ENCODE results near the gene AP2A2. TPM values are rescaled to one million over a fixed set of nuclear protein-coding genes. Genes with fewer than 3 reads are reported as not detected.

The AP2A2 gene
- total RNA-seq, 1 experiment from 2014 or later, result 62.0 TPM

DNA sequence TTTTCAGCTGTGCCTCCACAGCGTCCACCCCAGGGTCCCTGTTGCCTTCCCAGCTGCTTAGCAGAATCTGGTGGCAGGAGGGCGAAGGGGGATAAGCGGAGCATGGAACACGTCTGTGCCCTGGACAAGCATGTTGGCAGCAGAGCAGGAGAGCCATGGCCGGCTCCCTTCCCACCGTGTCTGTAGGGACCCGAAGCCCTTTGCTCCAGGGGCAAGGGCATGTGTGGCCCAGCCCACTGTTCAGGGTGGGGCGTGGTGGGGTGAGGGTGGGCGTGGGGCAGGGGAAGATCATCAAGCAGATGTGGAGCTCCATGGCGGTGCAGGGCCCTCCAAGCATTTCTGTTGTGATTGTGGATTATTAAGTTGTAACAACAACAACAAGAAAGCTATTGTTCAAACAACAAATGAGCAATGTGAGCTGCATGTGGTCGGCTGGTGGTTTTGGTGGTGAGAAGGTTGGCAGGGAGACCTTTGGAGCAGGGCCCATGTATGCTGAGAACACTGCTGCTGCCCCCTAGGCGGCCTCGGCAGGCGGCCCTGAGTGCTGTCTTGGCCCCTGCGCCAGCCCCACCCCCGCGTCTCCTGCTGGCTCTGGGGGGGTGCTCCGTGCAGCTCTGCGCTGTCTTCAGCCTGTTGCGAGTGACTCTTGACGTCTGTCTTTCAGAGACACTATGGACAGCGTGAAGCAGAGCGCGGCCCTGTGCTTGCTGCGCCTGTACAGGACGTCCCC, 50.9 kb downstream of the AP2A2 start:
- ChIA-PET POLR2A (ENCODE audit: low non-redundant PET) (no interaction called here), CTCF (interaction anchor here (0.6 kb wide), 1 partner anchor 44 kb away, joined by 3 read pairs; no protein-coding TSS in a partner anchor)
- no peak overlapping the region for H3K27ac ChIP-seq (ENCODE audit: low read depth, low read length, poor library complexity, severe bottlenecking)
- no peak for TF ChIP-seq CTCF (conservative IDR thresholded peaks at IDR 0.05; ENCODE audit: low read depth, low read length)
- TF ChIP-seq EZH2 (IDR thresholded peaks at IDR 0.05; ENCODE audit: borderline replicate concordance, low read depth, low read length, poor library complexity, severe bottlenecking), result no peak
- no peak overlapping the region for H3K4me3 ChIP-seq (ENCODE audit: low read depth, low read length, poor library complexity, severe bottlenecking)
- no peak for DNase-seq (ENCODE audit: low spot score)
- intact Hi-C loops (cut with micrococcal nuclease; ENCODE audit: unreplicated experiment), result loop anchor here (10.0 kb wide), 1 partner anchor 122 kb away; no protein-coding TSS in a partner anchor
- H3K36me3 ChIP-seq (ENCODE audit: insufficient read depth, low read length, poor library complexity, severe bottlenecking), result peaks cover 20% of the 10 kb centered on the region
- H3K4me1 ChIP-seq (ENCODE audit: insufficient read depth, low read length, poor library complexity, severe bottlenecking), result no peaks in the 10 kb centered on the region
- H3K9me3 ChIP-seq (ENCODE audit: low read depth, low read length, poor library complexity, severe bottlenecking), result no peaks in the 10 kb centered on the region
- H3K27me3 ChIP-seq (replicated peaks; ENCODE audit: insufficient read depth, low read depth, low read length, poor library complexity), result no peaks in the 10 kb centered on the region
- BruUV-seq (replicated peaks), result no TSS peak

DNA sequence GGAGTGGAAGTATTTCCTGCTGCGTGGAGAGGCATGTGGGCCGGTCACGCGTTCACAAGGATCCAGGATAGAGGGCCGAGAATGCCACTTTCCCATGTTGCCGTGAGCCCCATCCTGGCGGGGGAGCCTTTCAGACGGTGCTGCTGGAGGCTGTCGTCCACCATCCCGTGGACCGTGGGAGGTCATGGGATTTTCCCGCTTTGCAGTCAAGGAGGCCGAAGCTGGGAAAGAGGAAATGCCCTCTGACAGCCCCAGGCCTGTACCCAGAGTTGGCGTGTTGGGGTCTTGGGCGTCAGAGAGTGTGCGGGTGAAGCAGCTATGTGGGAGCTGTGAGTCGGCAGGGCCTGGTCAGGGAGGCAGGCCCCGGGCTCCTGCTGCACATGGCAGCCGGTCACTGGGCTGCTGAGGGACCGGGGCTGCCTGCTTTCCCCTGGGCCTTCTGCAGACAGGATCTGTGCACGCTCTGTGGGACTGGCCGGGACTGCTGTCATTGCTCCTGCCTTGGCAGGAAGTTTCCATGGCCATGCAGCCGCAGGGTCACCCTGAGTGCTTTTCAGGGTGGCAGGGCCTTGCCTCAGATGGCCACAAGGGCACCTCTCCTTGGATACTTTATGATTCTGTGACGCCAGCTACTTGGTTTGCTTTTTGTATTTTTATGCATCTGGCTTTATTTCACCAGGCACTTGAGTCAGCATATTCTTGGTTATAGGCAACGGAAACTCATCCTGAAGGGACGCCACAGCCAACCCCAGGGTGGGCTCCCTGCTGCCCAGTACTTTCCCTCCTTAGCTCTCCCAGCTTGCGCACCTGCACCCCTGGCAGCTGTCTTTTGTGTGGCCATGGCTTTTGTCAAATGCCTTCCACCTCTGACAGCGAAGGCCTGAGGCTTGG, 52.4 kb downstream of the AP2A2 start:
- intact Hi-C loops (cut with micrococcal nuclease; ENCODE audit: unreplicated experiment), result loop anchor here (10.0 kb wide), 1 partner anchor 123 kb away; no protein-coding TSS in a partner anchor
- CTCF ChIA-PET, result no interaction called here
- Histone ChIP-seq H3K4me1 (ENCODE audit: insufficient read depth, low read length, poor library complexity, severe bottlenecking) (no peaks in the 10 kb centered on the region), H3K27me3 (replicated peaks; ENCODE audit: insufficient read depth, low read depth, low read length, poor library complexity) (no peaks in the 10 kb centered on the region), H3K4me3 (ENCODE audit: low read depth, low read length, poor library complexity, severe bottlenecking) (no peak overlapping the region), H3K27ac (ENCODE audit: low read depth, low read length, poor library complexity, severe bottlenecking) (no peak overlapping the region), H3K9me3 (ENCODE audit: low read depth, low read length, poor library complexity, severe bottlenecking) (no peaks in the 10 kb centered on the region), H3K36me3 (ENCODE audit: insufficient read depth, low read length, poor library complexity, severe bottlenecking) (peaks cover 8% of the 10 kb centered on the region)
- TF ChIP-seq CTCF (conservative IDR thresholded peaks at IDR 0.05; ENCODE audit: low read depth, low read length), result no peak
- TF ChIP-seq EZH2 (IDR thresholded peaks at IDR 0.05; ENCODE audit: borderline replicate concordance, low read depth, low read length, poor library complexity, severe bottlenecking), result no peak
- POLR2A ChIA-PET (ENCODE audit: low non-redundant PET), result no interaction called here
- no peak for DNase-seq (ENCODE audit: low spot score)
- no TSS peak for BruUV-seq (replicated peaks)

DNA sequence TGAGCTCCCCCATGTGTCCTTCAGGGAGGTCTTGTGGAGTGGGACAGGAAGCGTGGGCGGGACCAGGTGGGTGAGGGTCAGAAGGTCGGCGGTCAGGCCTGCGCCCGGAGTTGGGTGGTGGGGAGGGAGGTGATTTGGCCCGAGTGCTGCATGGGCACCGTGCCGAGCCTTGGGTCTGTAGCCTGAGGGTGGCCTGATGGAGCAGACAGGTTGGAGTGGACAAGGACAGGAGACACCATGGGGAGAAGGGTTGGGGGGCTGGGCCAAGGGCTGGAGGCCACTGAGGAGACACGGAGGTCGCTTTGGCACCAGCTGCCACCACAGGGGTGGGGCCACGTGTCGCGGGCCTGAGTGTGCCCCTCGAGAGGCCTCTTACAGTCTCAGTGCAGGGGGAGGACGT, 53.1 kb downstream of the AP2A2 start:
- POLR2A ChIA-PET (ENCODE audit: low non-redundant PET), result no interaction called here
- Histone ChIP-seq H3K36me3 (ENCODE audit: insufficient read depth, low read length, poor library complexity, severe bottlenecking) (peaks cover 6% of the 10 kb centered on the region), H3K27ac (ENCODE audit: low read depth, low read length, poor library complexity, severe bottlenecking) (no peak overlapping the region), H3K9me3 (ENCODE audit: low read depth, low read length, poor library complexity, severe bottlenecking) (no peaks in the 10 kb centered on the region), H3K27me3 (replicated peaks; ENCODE audit: insufficient read depth, low read depth, low read length, poor library complexity) (no peaks in the 10 kb centered on the region), H3K4me3 (ENCODE audit: low read depth, low read length, poor library complexity, severe bottlenecking) (no peak overlapping the region), H3K4me1 (ENCODE audit: insufficient read depth, low read length, poor library complexity, severe bottlenecking) (no peaks in the 10 kb centered on the region)
- no peak for DNase-seq (ENCODE audit: low spot score)
- CTCF ChIA-PET, result no interaction called here
- BruUV-seq (replicated peaks), result no TSS peak
- TF ChIP-seq CTCF (conservative IDR thresholded peaks at IDR 0.05; ENCODE audit: low read depth, low read length) (no peak), EZH2 (IDR thresholded peaks at IDR 0.05; ENCODE audit: borderline replicate concordance, low read depth, low read length, poor library complexity, severe bottlenecking) (no peak)
- intact Hi-C loops (cut with micrococcal nuclease; ENCODE audit: unreplicated experiment), result loop anchor here (10.0 kb wide), 1 partner anchor 124 kb away; no protein-coding TSS in a partner anchor
